Astrocyte (in vitro differentiated cells and primary cell): ENCODE measurements around the gene CFAP141.

Source experiments
- EZH2 ChIP-seq: IDR thresholded peaks from 2 replicates; pipeline ENCODE4 v1.6.1; 2012; ENCODE audit warnings: mild to moderate bottlenecking, low read length, inconsistent platforms; ENCODE audit not compliant: insufficient read depth
- TF ChIP-seq, protein P1 (sequence below): IDR thresholded peaks from 2 replicates; pipeline ENCODE4 v1.5.1; 2011; ENCODE audit warnings: low read depth, mild to moderate bottlenecking, inconsistent platforms, low read length, moderate library complexity; ENCODE audit not compliant: insufficient read depth

GRCh38 chr1:154174654-154175053 is 31.5 kb downstream of the CFAP141 start:
- TF ChIP-seq, protein P1, sequence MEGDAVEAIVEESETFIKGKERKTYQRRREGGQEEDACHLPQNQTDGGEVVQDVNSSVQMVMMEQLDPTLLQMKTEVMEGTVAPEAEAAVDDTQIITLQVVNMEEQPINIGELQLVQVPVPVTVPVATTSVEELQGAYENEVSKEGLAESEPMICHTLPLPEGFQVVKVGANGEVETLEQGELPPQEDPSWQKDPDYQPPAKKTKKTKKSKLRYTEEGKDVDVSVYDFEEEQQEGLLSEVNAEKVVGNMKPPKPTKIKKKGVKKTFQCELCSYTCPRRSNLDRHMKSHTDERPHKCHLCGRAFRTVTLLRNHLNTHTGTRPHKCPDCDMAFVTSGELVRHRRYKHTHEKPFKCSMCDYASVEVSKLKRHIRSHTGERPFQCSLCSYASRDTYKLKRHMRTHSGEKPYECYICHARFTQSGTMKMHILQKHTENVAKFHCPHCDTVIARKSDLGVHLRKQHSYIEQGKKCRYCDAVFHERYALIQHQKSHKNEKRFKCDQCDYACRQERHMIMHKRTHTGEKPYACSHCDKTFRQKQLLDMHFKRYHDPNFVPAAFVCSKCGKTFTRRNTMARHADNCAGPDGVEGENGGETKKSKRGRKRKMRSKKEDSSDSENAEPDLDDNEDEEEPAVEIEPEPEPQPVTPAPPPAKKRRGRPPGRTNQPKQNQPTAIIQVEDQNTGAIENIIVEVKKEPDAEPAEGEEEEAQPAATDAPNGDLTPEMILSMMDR = no peak
- TF ChIP-seq EZH2 = no peak
